NCI-H1436 (cell line): ENCODE results near the gene GNAI2.
"Not testable (repeated sequence)": the region's sequence is repeated elsewhere in the genome, so short reads cannot be mapped to it uniquely, and the experiment has no call there.

Experiments used
- DNase-seq: peaks from one replicate; lab custom pipeline; 2025; lab: John Stamatoyannopoulos, UW

Gene GNAI2

GRCh38 chr3:50245251-50245745 lies 9.3 kb downstream of the GNAI2 start:
- no peak for DNase-seq

- peak; percentile 72 for DNase-seq
Measured at GRCh38 chr3:50245831-50246516, 10.0 kb downstream of the GNAI2 start.

- no peak for DNase-seq
Measured at GRCh38 chr3:50246517-50246954, 10.5 kb downstream of the GNAI2 start.

GRCh38 chr3:50248387-50248786 lies 12.4 kb downstream of the GNAI2 start:
- no peak for DNase-seq

GRCh38 chr3:50249457-50249856 lies 13.5 kb downstream of the GNAI2 start:
- no peak for DNase-seq

GRCh38 chr3:50250514-50250913 lies 14.5 kb downstream of the GNAI2 start:
- DNase-seq = no peak

GRCh38 chr3:50251220-50251619 lies 15.2 kb downstream of the GNAI2 start:
- DNase-seq = no peak

- DNase-seq = no peak
Measured at GRCh38 chr3:50254577-50255250, 18.7 kb downstream of the GNAI2 start.

GRCh38 chr3:50255251-50255615 lies 19.2 kb downstream of the GNAI2 start:
- peak; percentile 64 for DNase-seq

GRCh38 chr3:50256978-50257890 lies 21.2 kb downstream of the GNAI2 start:
- no peak for DNase-seq

GRCh38 chr3:50258029-50258680 lies 22.2 kb downstream of the GNAI2 start:
- DNase-seq = no peak

GRCh38 chr3:50258979-50259378 lies 23.0 kb downstream of the GNAI2 start:
- DNase-seq = no peak

GRCh38 chr3:50259432-50260026 lies 23.5 kb downstream of the GNAI2 start:
- DNase-seq = no peak

- DNase-seq = peak; percentile 56
Measured at GRCh38 chr3:50260027-50260941, 24.3 kb downstream of the GNAI2 start.

GRCh38 chr3:50260942-50261441 lies 25.0 kb downstream of the GNAI2 start:
- DNase-seq = no peak

GRCh38 chr3:50261505-50261904 lies 25.5 kb downstream of the GNAI2 start:
- no peak for DNase-seq

GRCh38 chr3:50262200-50262599 lies 26.2 kb downstream of the GNAI2 start:
- not testable (repeated sequence) for DNase-seq

- DNase-seq = no peak
Measured at GRCh38 chr3:50262778-50263177, 26.8 kb downstream of the GNAI2 start.

GRCh38 chr3:50263478-50264382 lies 27.7 kb downstream of the GNAI2 start:
- DNase-seq = no peak
